ENCODE results near the gene SNX14. TPM values are rescaled to one million over a fixed set of nuclear protein-coding genes. Genes with fewer than 3 reads are reported as not detected.
"Not testable (repeated sequence)": the region's sequence is repeated elsewhere in the genome, so short reads cannot be mapped to it uniquely, and the experiment has no call there.

Gene SNX14
- total RNA-seq, 4 donors from 2014 or later, result 91.2 to 123 (median 103) TPM

GRCh38 chr6:85640821-85641220, 47.2 kb upstream of the SNX14 start:
- Histone ChIP-seq H3K4me3 (peak overlapping the region; percentile 95 to 99 (median 98)), H3K27ac (no peak overlapping the region), H3K27me3 (no peaks in the 10 kb centered on the region), H3K36me3 (peaks cover 0 to 39% (median 0%) of the 10 kb centered on the region in 3 donors), H3K9me3 (no peaks in the 10 kb centered on the region), H3K4me1 (peaks cover 0 to 30% (median 5%) of the 10 kb centered on the region in 4 donors)
- no peak for TF ChIP-seq CTCF (IDR thresholded peaks at IDR 0.05)
- TF ChIP-seq POLR2A (IDR thresholded peaks at IDR 0.05), result no peak
- DNase-seq, result no peak

GRCh38 chr6:85637579-85637978, 43.9 kb upstream of the SNX14 start:
- Histone ChIP-seq H3K4me3 (no peak overlapping the region), H3K4me1 (peaks cover 0 to 24% (median 5%) of the 10 kb centered on the region in 4 donors), H3K36me3 (peaks cover 0 to 72% (median 0%) of the 10 kb centered on the region in 3 donors), H3K9me3 (no peaks in the 10 kb centered on the region), H3K27me3 (no peaks in the 10 kb centered on the region), H3K27ac (no peak overlapping the region)
- TF ChIP-seq CTCF (IDR thresholded peaks at IDR 0.05) (no peak), POLR2A (IDR thresholded peaks at IDR 0.05) (no peak)
- no peak for DNase-seq

DNA sequence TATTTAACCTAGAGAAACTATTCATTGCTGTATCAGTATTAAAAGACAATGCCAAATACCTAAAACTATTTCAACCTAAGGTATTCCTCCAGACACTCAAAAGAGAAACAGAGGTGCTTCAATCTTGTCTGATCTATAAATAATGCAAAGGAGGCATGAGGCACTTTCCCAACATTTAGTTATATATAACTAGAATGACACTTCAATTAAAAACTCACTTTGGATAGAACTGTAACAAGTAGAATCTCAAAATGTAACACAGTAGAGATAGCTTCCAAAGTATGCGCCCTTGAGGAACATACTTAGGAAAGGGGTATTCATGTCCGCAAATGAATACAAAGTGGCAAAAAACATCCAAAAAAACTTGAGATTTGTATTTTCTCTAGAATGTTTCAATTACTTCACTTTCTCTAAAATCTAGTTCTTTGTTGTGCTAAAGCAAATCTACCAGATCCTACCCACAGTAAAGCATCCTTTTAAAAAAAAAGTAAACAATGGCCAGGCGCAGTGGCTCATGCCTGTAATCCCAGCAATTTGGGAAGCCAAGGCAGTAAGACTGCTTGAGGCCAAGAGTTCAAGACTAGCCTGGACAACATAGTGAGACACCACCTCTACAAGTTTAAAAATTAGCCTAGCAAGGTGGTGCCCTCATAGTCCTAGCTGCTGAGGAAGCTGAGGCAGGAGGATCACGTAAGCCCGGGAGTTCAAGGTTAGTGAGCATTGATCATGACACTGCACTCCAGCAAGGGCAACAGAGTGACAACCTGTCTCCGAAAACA, 38.7 kb upstream of the SNX14 start:
- Histone ChIP-seq H3K36me3 (peaks cover 0 to 98% (median 0%) of the 10 kb centered on the region in 3 donors), H3K4me1 (no peaks in the 10 kb centered on the region), H3K27ac (no peak overlapping the region), H3K27me3 (no peaks in the 10 kb centered on the region), H3K4me3 (no peak overlapping the region), H3K9me3 (no peaks in the 10 kb centered on the region)
- TF ChIP-seq CTCF (IDR thresholded peaks at IDR 0.05) (no peak), POLR2A (IDR thresholded peaks at IDR 0.05) (no peak)
- DNase-seq, result no peak

DNA sequence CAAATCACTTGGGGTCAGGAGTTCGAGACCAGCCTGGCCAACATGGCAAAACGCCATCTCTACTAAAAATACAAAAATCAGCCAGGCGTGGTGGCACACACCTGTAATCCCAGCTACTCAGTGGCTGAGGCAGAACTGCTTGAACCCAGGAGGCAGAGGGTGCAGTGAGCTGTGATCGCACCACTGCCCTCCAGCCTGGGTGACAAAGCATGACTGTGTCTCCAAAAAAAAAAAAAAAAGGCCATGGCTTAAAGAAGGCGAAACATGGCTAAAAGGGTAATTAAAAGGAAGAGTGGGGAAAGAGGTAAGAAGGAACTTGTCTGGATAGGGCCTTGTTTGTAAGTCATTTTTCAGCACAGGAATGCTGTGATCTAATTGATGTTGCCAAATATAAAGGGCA, 37.5 kb upstream of the SNX14 start:
- H3K27me3 ChIP-seq, H3K4me1 ChIP-seq, H3K4me3 ChIP-seq, DNase-seq, H3K9me3 ChIP-seq, H3K27ac ChIP-seq: not testable (repeated sequence)
- H3K36me3 ChIP-seq, result peaks cover 0 to 94% (median 0%) of the 10 kb centered on the region in 3 donors

DNA sequence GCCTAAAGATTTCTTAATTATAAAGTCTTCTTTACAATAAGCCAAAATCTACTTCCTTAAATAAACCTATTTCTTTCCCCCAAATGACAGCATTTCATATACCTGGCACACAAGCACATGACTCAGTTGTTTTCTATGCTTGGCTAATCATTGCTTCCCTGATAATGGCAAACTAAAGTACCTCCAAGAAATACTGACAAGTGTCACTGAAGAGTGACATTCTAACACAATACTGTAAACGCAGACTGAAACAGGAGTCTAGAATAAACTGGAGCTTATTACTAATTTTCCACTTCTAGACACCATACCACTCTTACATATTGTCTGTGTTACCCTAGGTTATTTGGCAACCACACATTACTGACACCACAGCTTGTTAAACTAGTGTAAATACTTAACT, 34.7 kb upstream of the SNX14 start:
- DNase-seq, result no peak
- Histone ChIP-seq H3K27me3 (no peaks in the 10 kb centered on the region), H3K4me1 (no peaks in the 10 kb centered on the region), H3K27ac (no peak overlapping the region), H3K9me3 (no peaks in the 10 kb centered on the region), H3K4me3 (no peak overlapping the region), H3K36me3 (peaks cover 0 to 90% (median 0%) of the 10 kb centered on the region in 3 donors)
- TF ChIP-seq POLR2A (IDR thresholded peaks at IDR 0.05), result no peak
- no peak for TF ChIP-seq CTCF (IDR thresholded peaks at IDR 0.05)

DNA sequence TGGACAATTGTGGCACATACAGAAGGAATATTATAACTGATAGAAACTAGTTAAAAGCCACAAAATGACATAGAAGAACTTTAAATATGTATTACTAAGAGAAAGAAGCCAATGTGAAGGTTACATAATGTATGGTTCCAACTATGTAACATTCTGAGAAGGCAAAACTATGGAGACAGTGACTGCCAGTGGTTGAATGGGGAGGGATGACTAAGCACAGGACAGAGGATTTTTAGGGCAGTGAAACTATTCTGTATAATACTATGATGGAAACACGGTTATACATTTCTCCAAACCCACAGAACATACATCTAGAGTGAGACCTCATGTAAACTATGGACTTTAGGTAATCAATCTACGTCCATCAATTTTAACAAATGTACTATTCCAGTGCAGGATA, 26.6 kb upstream of the SNX14 start:
- DNase-seq, result no peak
- TF ChIP-seq POLR2A (IDR thresholded peaks at IDR 0.05), result no peak
- no peak for TF ChIP-seq CTCF (IDR thresholded peaks at IDR 0.05)
- Histone ChIP-seq H3K4me1 (no peaks in the 10 kb centered on the region), H3K4me3 (no peak overlapping the region), H3K27ac (no peak overlapping the region), H3K36me3 (peaks cover 0 to 98% (median 0%) of the 10 kb centered on the region in 3 donors), H3K9me3 (no peaks in the 10 kb centered on the region), H3K27me3 (no peaks in the 10 kb centered on the region)

Data from Peyer's patch (tissue), 4 donors.